Measurements from ENCODE around the gene CD3E. TPM values are rescaled to one million over a fixed set of nuclear protein-coding genes. Genes with fewer than 3 reads are reported as not detected.

The CD3E gene
- total and polyA plus RNA-seq, 9 of the 15 experiments (the other 6 are each of a cell fraction or from before 2014, with no cell fraction given), result 0.07 to 0.62 (median 0.19) TPM; not detected in 5

GRCh38 chr11:118359295-118359958 is 54.9 kb downstream of the CD3E start, which contains the start of gene UBE4A (continued):
- peak; percentile 85 for TF ChIP-seq TAF1 (IDR thresholded peaks at IDR 0.05; ENCODE audit: control insufficient read depth, extremely low read depth, insufficient read depth, low read length, severe bottlenecking)
- TF ChIP-seq CHD1 (IDR thresholded peaks at IDR 0.05; ENCODE audit: low read length), result no peak
- TF ChIP-seq ZBTB49 (CRISPR knock-in tag; IDR thresholded peaks at IDR 0.05; ENCODE audit: borderline replicate concordance), result no peak
- no peak for TF ChIP-seq HOMEZ (CRISPR knock-in tag; IDR thresholded peaks at IDR 0.05)
- no peak for TF ChIP-seq GATA2 (CRISPR knock-in tag; IDR thresholded peaks at IDR 0.05)
- TF ChIP-seq FOXJ2 (tag; IDR thresholded peaks at IDR 0.05), result no peak
- TF ChIP-seq E2F1 (CRISPR knock-in tag; IDR thresholded peaks at IDR 0.05), result no peak
- no peak for TF ChIP-seq BRF1 (IDR thresholded peaks at IDR 0.05; ENCODE audit: borderline replicate concordance, extremely low read depth, insufficient read length)
- TF ChIP-seq HNRNPL (IDR thresholded peaks at IDR 0.05; ENCODE audit: low read depth, low read length), result no peak
- peak; percentile 90 for TF ChIP-seq DIDO1 (tag; IDR thresholded peaks at IDR 0.05; ENCODE audit: low read depth)
- no peak for TF ChIP-seq PTRF (tag; IDR thresholded peaks at IDR 0.05)
- no peak for TF ChIP-seq PCBP2 (IDR thresholded peaks at IDR 0.05; ENCODE audit: low read depth, low read length, poor library complexity, severe bottlenecking)
- TF ChIP-seq TBL1XR1 (IDR thresholded peaks at IDR 0.05; ENCODE audit: low read length in 2 of 2), result peak in 1 of 2 experiments; percentile 91; a peak in 2 of 4 replicates

Measured in K562 (cell line).